ENCODE data around the gene YJU2.
"Not testable (repeated sequence)": the region's sequence is repeated elsewhere in the genome, so short reads cannot be mapped to it uniquely, and the experiment has no call there.

Gene YJU2

GRCh38 chr19:4246767-4247593 is at the start of gene YJU2:
TSS of gene YJU2 (plus strand) at chr19:4247080. CDS start at chr19:4247147, 67 bp downstream.
- peak; percentile 100 for DNase-seq

- DNase-seq = no peak
Observed at GRCh38 chr19:4197228-4197624, 49.7 kb upstream of the YJU2 start.

- no peak for DNase-seq
Observed at GRCh38 chr19:4197625-4198466, 49.0 kb upstream of the YJU2 start.

GRCh38 chr19:4198467-4199126 is 48.3 kb upstream of the YJU2 start:
- DNase-seq = no peak

GRCh38 chr19:4199699-4200293 is 47.1 kb upstream of the YJU2 start:
- DNase-seq = no peak

DNA sequence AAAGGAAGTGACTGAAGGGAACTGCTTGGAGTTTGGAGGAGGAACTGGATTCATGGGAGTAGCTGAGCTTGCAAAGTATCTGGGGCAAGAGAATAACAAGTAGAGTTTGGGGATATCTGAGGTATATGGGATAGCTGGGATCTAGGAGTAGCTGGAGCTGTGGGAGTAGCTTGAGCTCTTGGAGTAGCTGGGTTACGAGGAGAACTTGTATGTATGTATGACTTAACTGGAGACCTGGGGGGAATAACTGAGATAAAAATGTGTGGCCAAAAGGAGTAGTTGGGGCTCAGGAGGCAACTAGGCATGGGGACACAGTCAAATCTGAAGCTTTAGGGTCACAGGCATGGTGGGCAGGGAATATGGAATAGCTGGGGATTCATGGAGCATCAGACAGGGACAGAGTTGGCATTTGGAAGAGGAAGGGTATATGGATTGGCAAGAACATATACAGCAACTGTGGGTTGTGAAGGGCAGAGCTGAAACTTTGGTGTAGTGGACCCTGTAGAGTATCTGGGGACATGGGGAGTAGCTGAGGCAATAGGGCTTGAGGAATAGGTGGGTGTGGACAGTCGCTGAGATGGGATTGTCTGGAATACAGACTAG is 45.8 kb upstream of the YJU2 start:
- no peak for DNase-seq

GRCh38 chr19:4201798-4202197 is 45.1 kb upstream of the YJU2 start:
- no peak for DNase-seq

DNA sequence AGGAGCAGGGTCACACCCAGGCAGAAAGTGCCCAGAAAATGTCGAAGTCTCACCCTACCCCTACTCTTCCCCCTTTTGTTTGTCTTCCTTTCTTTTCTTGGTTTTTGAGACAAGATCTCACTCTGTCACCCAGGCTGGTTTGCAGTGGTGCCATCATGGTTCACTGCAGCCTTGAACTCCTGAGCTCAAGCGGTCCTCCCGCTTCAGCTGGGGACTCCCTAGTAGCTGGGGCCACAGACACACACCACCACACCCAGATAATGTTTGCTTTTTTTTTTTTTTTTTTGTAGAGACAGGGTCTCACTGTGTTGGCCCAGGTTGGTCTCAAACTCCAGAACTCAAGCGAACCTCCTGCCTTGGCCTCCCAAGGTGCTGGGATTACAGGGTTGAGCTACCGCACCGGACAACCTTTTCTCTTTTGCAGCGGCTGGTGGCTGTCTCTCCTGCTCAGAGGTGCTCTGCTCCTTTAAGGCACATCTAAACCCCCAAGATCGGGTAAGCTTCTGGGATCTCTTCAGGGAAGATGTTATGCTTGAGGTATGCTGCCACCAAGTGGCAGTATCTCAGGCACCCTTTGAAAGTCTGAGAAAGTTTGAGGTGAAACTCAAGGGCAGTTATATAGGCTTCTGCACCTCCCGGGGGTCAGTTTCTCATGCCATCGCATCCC is 39.9 kb upstream of the YJU2 start:
- DNase-seq = no peak

DNA sequence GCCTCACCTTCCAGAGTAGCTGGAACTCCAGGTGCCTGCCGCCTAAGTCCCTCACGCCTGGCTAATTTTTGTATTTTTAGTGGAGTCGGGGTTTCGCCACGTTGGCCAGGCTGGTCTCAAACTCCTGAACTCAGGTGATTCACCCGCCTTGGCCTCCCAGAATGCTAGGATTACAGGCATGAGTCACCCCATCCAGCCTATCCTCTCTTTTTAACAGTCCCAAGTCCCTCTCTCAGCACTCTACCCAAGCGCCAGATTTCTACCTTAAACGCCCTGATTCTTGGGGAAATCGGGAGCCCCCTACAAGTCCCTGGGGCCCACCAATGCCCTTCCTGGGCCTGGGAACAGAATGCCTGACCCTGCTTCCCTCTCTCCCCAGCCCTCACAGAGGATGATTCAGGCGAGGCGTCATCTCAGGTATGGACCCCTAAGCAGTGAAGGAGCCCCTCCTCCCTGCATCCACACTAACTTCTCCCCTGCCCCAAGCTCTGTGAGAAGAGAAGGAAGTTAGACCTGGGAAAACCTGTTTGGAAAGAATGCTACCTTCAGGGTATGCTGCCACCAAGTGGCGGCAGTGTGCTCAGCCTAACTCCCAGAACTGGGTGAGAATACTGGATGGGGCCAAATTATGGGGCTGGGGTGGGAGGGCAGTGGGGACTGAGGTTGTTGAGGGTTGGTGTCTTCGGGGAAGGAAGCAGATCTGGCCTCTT is 38.3 kb upstream of the YJU2 start:
- DNase-seq = peak; percentile 27

DNA sequence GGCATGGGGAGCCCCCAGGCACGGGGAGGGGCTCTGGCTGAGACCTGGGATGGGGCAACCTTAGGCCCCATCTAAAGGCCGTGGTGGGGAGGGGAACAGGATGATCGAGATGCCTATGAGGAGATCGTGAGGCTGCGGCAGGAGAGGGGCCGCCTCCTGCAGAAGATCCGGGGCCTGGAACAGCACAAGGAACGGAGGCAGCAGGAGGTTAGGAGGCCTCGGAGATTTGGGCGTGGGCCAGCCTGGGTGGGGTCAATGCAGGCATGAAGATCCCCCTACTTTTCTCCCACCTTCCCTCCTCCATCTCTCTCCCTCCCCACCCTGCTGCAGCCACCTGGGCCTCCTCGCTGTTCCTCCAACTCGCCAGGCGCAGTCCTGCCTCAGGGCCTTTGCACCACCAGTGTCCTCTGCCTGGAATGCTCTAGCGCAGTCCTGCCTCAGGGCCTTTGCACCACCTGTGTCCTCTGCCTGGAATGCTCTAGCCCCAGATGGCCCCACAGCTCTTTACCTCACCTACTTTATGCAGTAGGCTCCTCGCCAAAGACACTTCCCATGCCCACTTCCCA is 36.6 kb upstream of the YJU2 start:
- no peak for DNase-seq

DNA sequence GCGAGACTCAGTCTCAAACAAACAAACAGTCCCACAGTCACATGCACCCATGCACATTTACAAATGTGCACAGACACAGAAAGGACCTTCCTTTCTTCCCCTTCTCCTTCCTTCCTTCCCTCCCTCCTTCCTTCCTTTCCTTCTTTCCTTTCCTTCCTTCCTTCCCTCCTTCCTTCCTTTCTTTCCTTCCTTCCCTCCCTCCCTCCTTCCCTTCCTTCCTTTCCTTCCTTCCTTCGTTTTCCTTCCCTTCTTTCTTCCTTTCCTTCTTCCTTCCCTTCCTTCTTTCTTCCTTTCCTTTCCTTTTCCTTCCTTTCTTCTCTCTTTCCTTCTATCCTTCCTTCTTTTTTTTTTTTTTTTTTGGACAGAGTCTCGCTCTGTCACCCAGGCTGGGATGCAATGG is 33.8 kb upstream of the YJU2 start:
- DNase-seq = no peak

DNA sequence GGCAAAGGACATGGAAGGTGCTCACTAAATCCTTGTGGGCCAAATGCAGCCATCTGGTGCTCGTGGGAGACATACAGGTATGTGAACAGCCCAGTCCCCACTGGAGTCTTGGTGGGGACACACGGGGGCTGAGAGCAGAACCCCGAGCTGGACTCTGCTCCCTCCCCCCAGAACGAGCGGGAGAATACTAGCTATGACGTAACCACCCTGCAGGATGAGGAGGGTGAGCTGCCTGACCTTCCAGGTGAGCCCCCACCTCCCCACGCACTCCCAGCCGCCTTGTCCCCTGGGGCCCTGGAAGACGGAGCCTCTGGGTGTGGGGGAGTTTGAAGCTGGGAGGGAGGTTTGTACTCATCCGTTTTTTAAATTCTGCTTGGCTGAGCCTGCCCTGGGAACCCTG is 31.1 kb upstream of the YJU2 start:
- DNase-seq = no peak

DNA sequence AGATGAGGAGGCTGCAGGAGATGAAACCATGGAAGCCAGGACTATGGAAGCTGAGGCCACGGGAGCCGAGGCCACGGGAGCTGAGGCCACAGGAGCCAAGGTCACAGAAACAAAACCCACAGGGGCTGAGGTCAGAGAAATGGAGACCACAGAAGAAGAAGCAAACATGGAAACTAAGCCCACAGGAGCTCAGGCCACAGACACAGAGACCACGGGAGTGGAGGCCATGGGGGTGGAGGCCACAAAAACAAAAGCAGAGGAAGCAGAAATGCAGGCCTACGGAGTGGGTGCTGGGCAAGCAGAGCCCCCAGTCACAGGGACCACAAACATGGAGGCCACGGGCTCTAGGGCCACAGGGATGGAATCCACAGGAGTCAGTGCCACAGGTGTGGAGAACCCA is 30.0 kb upstream of the YJU2 start:
- DNase-seq = no peak

DNA sequence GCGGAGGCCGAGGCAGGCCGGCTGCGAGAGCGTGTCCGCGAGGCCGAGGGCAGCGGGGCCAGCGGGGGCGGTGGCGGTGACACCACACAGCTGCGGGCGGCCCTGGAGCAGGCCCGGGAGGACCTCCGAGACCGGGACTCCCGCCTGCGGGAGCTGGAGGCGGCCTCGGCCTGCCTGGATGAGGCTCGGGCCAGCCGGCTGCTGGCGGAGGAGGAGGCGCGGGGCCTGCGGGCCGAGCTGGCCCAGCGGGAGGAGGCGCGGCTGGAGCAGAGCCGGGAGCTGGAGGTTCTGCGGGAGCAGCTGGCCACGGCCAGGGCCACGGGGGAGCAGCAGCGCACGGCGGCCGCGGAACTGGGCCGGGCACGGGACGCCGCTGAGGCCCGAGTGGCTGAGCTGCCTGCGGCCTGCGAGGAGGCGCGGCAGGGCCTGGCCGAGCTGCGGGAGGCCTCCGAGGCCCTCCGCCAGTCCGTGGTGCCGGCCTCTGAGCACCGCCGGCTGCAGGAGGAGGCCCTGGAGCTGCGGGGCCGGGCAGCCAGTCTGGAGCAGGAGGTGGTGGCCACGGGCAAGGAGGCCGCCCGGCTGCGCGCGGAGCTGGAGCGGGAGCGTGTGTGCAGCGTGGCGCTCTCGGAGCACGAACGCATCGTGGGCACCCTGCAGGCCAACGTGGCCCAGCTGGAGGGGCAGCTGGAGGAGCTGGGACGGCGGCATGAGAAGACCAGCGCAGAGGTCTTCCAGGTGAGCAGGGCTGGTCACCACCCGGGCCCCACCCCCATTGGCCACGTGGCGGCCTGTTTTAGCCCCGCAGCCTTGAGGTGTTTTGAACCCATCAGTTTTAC is 29.2 kb upstream of the YJU2 start:
- no peak for DNase-seq

DNA sequence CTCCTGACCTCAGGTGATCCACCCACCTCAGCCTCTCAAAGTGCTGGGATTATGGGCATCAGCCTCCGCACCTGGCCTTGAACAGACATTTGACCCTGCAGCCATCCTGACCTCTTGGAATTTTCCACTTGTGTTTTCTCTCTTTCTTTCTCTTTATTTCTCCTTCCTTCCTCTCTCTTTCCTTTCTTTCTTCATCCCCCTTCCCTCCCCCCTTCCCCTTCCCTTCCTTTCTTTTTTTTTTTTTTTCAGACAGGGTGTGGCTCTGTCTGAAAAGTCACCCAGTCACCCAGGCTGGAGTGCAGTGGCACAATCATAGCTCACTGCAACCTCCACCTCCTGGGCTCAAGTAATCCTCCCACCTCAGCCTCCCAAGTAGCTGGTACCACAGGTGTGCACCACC is 28.4 kb upstream of the YJU2 start:
- DNase-seq = not testable (repeated sequence)

DNA sequence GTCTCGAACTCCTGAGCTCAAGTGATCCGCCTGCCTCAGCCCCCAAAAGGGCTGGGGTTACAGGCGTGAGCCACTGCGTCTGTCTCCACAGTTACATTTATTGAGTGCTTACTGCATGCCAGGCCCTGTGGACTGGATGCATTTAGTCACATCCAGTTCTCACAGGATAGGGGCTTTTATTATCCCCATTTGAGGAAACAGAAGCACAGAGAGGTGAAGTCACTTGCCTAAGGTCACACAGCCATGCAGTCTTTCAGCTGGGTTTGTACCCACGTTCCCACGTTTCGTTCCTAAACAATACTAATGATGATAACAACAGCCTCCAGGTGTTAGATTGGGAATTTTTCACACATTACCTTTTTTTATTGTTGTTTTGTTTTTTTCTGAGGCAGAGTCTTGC is 26.7 kb upstream of the YJU2 start:
- no peak for DNase-seq

- no peak for DNase-seq
Observed at GRCh38 chr19:4224470-4224869, 22.4 kb upstream of the YJU2 start.

GRCh38 chr19:4225885-4226284 is 21.0 kb upstream of the YJU2 start:
- peak; percentile 32 for DNase-seq

- DNase-seq = peak; percentile 35
Observed at GRCh38 chr19:4227771-4228170, 19.1 kb upstream of the YJU2 start.

DNA sequence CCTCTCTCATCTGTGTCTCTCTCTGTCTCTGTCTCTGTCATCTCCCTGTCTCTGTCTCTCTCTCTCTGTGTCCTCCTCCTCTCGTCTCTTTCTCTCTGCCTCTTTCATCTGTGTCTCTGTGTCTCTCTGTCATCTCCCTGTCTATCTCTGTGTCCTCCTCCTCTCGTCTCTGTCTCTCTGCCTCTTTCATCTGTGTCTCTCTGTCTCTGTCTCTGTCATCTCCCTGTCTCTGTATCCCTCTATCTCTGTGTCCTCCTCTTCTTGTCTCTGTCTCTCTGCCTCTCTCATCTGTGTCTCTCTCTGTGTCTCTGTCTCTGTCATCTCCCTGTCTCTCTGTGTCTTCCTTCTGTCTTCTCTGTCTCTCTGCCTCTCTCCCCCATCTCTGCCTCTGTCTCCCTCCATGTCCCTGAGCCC is 18.1 kb upstream of the YJU2 start:
- DNase-seq = no peak
